ENCODE measurements around the gene MRFAP1L1. TPM values are rescaled to one million over a fixed set of nuclear protein-coding genes. Genes with fewer than 3 reads are reported as not detected.

Gene MRFAP1L1
- total and polyA plus RNA-seq, 2 experiments from 2014 or later = 61.6 to 73.8 TPM

GRCh38 chr4:6714954-6715353, 5.3 kb upstream of the MRFAP1L1 start (continued):
- TF ChIP-seq REST (IDR thresholded peaks at IDR 0.05; ENCODE audit: unreplicated experiment) (no peak), ETS1 (IDR thresholded peaks at IDR 0.05) (no peak), NANOG (IDR thresholded peaks at IDR 0.05; ENCODE audit: borderline replicate concordance) (no peak)

- Mint-ChIP-seq H3K36me3 (ENCODE audit: low read depth) (peaks cover 28% of the 10 kb centered on the region), H3K9me3 (peaks cover 10% of the 10 kb centered on the region; the same call in 2 of the 3 replicates), H3K4me3 (peak overlapping the region; percentile 100; the same call in 1 of the 3 replicates), H3K27ac (no peak overlapping the region), H3K27me3 (ENCODE audit: insufficient read depth, low read depth, poor library complexity) (peaks cover 5% of the 10 kb centered on the region), H3K4me1 (peaks cover 25% of the 10 kb centered on the region)
- Histone ChIP-seq H3K9me2 (ENCODE audit: insufficient read depth) (no peaks in the 10 kb centered on the region), H3K27me3 (ENCODE audit: insufficient read depth) (no peaks in the 10 kb centered on the region; the same call in 1 of the 2 replicates), H3K79me2 (replicated peaks; ENCODE audit: insufficient read depth) (peaks cover 35% of the 10 kb centered on the region), H3K36me3 (ENCODE audit: insufficient read depth) (peaks cover 11% of the 10 kb centered on the region), H4K20me1 (replicated peaks; ENCODE audit: insufficient read depth) (peaks cover 20% of the 10 kb centered on the region; the same call in 1 of the 2 replicates), H3K4me1 (ENCODE audit: insufficient read depth) (peaks cover 20% of the 10 kb centered on the region), H3F3A (replicated peaks; ENCODE audit: low read depth) (no peaks in the 10 kb centered on the region), H3K4me3 (no peak overlapping the region), H2AFZ (no peak overlapping the region), H3K27ac (ENCODE audit: low read depth) (no peak overlapping the region), H3K4me2 (0 out of 2 replicates have a peak overlapping the region, but pooled peaks have one; percentile 93)
- DNase-seq (ENCODE audit: low spot score) = no peak
- no peak for ATAC-seq
- no peak for TF ChIP-seq EZH2phosphoT487 (IDR thresholded peaks at IDR 0.05; ENCODE audit: unreplicated experiment)
- TF ChIP-seq ZNF331 (CRISPR knock-in tag; IDR thresholded peaks at IDR 0.05; ENCODE audit: low read depth) = no peak
- no peak for TF ChIP-seq CTCF (conservative IDR thresholded peaks at IDR 0.05; ENCODE audit: low read depth in 2 of 2)
- TF ChIP-seq EZH2 (IDR thresholded peaks at IDR 0.05; ENCODE audit: low read depth, unreplicated experiment) = no peak
- no peak for TF ChIP-seq ZNF462 (CRISPR knock-in tag; IDR thresholded peaks at IDR 0.05)
- TF ChIP-seq ETS1 (IDR thresholded peaks at IDR 0.05) = no peak
- TF ChIP-seq JUNB (IDR thresholded peaks at IDR 0.05; ENCODE audit: unreplicated experiment) = no peak
- TF ChIP-seq STAT1 (IDR thresholded peaks at IDR 0.05; ENCODE audit: unreplicated experiment) = no peak
- TF ChIP-seq CREB1 (CRISPR knock-in tag; IDR thresholded peaks at IDR 0.05; ENCODE audit: low read depth) = no peak
Measured at GRCh38 chr4:6710996-6711395, 1.3 kb upstream of the MRFAP1L1 start.
